PC-3 (cell line): ENCODE results near the gene PADI4.
"Not testable (repeated sequence)": the region's sequence is repeated elsewhere in the genome, so short reads cannot be mapped to it uniquely, and the experiment has no call there.

ENCODE experiments used
- CTCF ChIP-seq: fragments of 300-600 bp; sonication (generic); conservative IDR thresholded peaks from 2 replicates; pipeline ENCODE4 v1.5.1; 2017; ENCODE audit warnings: antibody characterized with exemption, low read depth, mild to moderate bottlenecking, low read length
- EZH2 ChIP-seq: fragments of 300-600 bp; sonication (generic); IDR thresholded peaks from one replicate; pipeline ENCODE4 v1.6.1; 2017; ENCODE audit warnings: antibody characterized with exemption, mild to moderate bottlenecking, low read length; ENCODE audit not compliant: unreplicated experiment
- EZH2phosphoT487 ChIP-seq: fragments of 300-600 bp; sonication (generic); IDR thresholded peaks from 2 replicates; pipeline ENCODE4 v1.6.1; 2018; ENCODE audit warnings: mild to moderate bottlenecking, antibody characterized with exemption, low read length, borderline replicate concordance

DNA sequence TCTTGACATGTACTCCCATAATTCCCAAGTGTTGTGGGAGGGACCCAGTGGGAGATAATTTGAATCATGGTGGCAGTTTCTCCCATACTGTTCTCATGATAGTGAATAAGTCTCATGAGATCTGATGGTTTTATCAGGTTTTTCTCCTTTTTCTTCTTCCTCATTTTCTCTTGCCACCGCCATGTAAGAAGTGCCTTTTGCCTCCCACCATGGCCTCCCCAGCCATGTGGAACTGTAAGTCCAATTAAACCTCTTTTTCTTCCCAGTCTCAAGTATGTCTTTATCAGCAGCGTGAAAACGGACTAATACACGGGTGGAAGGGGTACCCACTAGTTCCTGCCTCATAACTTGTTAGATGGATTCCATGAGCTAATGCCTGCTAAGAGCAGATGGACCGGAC, 37.5 kb downstream of the PADI4 start:
- TF ChIP-seq CTCF, EZH2, EZH2phosphoT487: not testable (repeated sequence)
